Measurements from ENCODE around the gene HELZ.

DNA sequence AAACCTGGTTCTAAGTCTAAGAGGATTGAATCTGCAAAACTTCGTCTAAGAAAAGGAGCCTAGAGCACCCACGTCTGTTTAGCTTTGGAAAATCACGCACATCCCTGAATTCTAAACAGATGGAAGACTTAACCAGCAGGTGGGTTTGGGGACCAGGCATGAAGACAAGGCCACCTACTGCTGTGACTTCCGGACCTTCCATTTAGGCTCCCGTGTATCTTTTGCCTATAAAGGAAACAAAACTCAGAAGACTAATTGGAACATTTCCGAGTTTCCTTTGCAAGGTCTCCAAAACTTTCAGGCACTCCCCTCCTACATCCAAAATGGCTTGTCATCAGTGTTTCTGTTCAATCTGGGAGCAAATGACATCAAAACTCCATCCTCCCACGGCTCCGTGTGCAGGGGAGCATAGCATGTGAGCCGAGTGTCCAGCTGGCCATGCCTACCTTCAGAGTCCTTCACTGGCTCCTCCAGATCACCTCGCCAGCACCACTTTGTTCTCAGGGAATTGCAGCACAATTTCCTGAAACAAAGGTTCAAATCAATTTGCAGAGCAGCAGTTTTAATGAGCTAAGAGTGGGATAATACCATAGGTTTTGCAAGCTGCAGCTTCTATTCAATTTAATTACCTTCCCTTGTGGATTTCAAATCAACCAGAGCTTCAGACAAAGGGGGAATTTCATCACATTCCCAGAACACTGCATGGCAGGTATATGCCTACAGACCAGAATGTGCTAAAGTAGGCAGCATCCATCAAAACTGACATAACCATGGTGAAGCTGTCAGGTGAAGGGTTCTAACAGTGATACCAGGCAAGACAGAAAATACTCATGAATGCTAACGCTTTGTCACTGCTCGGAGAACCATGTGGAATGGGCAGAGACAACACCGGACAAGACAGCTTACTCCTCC is 177.2 kb downstream of the HELZ start:
- TF ChIP-seq EZH2 (IDR thresholded peaks at IDR 0.05; ENCODE audit: insufficient read depth, poor library complexity, severe bottlenecking), result no peak
- no peak for TF ChIP-seq EZH2phosphoT487 (IDR thresholded peaks at IDR 0.05; ENCODE audit: insufficient read depth, low read depth)
